Type B pancreatic cell (in vitro differentiated cells): Measurements from ENCODE around the gene OR52B4. TPM values are rescaled to one million over a fixed set of nuclear protein-coding genes. Genes with fewer than 3 reads are reported as not detected.
"Not testable (repeated sequence)": the region's sequence is repeated elsewhere in the genome, so short reads cannot be mapped to it uniquely, and the experiment has no call there.

Source experiments
- DNase-seq: peaks from one replicate; pipeline ENCODE4 v3.0.0; 2021; ENCODE audit warnings: mixed read lengths; ENCODE audit not compliant: unreplicated experiment; ENCODE audit errors: extremely low spot score
- H3K27ac Mint-ChIP-seq: 2 replicates; pipeline ENCODE4 v1.8.0; 2021; ENCODE audit warnings: mild to moderate bottlenecking, mixed read lengths
- H3K27me3 Mint-ChIP-seq: 2 replicates; pipeline ENCODE4 v1.8.0; 2021; ENCODE audit warnings: mixed read lengths
- H3K36me3 Mint-ChIP-seq: 2 replicates; pipeline ENCODE4 v1.8.0; 2021; ENCODE audit warnings: mixed read lengths
- H3K4me1 Mint-ChIP-seq: one replicate; pipeline ENCODE4 v1.8.0; 2021; ENCODE audit warnings: mixed read lengths; ENCODE audit not compliant: unreplicated experiment
- H3K4me3 Mint-ChIP-seq: 2 replicates; pipeline ENCODE4 v1.8.0; 2021; ENCODE audit warnings: mild to moderate bottlenecking, mixed read lengths
- H3K9me3 Mint-ChIP-seq: 2 replicates; pipeline ENCODE4 v1.8.0; 2021; ENCODE audit warnings: mixed read lengths
- total RNA-seq: library from RNA; stranded (reverse); gene quantifications from 2 replicates; pipeline ENCODE4 v1.2.1, GENCODE V29; 2021; ENCODE audit warnings: low replicate concordance
- TF ChIP-seq, protein P1 (sequence below): fragments of 200-600 bp; sonication (generic); conservative IDR thresholded peaks from 2 replicates; pipeline ENCODE4 v1.5.0; 2021; ENCODE audit warnings: antibody characterized with exemption, mild to moderate bottlenecking

OR52B4 gene
- total RNA-seq, 1 donor from 2014 or later, result not detected

DNA sequence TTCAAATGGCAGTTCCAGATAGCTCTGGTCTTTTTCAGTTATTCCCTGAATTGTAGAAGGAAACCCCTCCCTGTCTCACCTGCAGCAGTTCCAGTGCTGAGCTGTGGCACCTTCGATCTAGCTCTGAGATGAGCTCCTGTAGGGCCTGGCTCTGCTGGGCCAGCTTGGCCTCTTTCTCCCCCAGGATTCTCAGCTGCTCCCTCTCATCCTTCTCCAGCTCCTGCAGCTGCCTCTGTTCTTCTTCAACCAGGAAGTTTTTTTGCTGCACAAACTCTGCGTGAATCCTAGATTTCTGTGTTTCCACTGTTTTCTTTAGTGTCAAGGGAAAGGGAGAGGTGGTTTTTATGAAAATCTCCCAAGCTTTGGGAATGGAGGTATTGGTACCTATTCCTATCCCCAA is 20.0 kb upstream of the OR52B4 start:
- no peak for DNase-seq
- Mint-ChIP-seq H3K27ac (no peak overlapping the region), H3K27me3 (no peaks in the 10 kb centered on the region), H3K4me1 (peaks cover 7% of the 10 kb centered on the region), H3K9me3 (peaks cover 4% of the 10 kb centered on the region), H3K36me3 (peaks cover 36% of the 10 kb centered on the region), H3K4me3 (no peak overlapping the region)
- TF ChIP-seq, protein P1, sequence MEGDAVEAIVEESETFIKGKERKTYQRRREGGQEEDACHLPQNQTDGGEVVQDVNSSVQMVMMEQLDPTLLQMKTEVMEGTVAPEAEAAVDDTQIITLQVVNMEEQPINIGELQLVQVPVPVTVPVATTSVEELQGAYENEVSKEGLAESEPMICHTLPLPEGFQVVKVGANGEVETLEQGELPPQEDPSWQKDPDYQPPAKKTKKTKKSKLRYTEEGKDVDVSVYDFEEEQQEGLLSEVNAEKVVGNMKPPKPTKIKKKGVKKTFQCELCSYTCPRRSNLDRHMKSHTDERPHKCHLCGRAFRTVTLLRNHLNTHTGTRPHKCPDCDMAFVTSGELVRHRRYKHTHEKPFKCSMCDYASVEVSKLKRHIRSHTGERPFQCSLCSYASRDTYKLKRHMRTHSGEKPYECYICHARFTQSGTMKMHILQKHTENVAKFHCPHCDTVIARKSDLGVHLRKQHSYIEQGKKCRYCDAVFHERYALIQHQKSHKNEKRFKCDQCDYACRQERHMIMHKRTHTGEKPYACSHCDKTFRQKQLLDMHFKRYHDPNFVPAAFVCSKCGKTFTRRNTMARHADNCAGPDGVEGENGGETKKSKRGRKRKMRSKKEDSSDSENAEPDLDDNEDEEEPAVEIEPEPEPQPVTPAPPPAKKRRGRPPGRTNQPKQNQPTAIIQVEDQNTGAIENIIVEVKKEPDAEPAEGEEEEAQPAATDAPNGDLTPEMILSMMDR, result no peak

DNA sequence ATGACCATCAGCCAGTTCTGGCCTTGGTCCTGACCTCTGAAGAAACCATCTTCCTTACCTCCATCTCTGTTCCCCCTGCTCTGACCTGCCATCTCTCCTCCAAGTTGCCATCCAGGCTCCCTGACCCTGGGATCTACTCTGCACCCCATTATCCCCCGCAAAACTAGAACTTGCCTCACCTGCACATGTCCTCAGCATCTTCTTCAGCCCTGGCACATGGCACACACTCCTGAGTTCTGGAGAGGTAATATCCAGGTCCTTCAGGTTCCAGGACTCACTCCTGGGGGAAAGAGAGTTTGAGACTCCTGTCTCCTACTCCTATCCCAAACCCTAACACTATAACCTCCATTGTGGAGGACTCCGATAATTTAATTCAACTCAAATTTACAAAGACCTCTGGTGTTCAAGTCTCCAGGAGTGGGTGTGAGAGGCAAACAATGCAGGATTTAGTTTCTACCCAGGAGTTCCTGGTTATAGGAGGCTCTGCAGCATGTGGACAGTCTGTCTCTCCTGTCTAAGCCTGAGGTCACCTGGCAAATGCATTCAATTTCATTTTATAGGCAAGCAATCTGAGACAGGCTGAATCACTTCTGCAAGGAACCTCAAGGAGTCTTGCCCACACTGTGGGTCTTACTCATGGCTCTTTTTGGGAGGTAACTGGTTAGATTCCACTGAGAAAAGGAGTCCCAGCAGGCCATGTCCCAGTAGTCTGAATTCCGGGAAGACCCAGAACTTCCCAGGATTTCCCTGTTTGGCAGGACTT is 18.0 kb upstream of the OR52B4 start:
- no peaks in the 10 kb centered on the region for H3K4me1 Mint-ChIP-seq
- H3K27me3 Mint-ChIP-seq, result no peaks in the 10 kb centered on the region
- no peak overlapping the region for H3K27ac Mint-ChIP-seq
- TF ChIP-seq, protein P1, result no peak
- no peak for DNase-seq
- no peak overlapping the region for H3K4me3 Mint-ChIP-seq
- H3K36me3 Mint-ChIP-seq, result peaks cover 32% of the 10 kb centered on the region
- no peaks in the 10 kb centered on the region for H3K9me3 Mint-ChIP-seq

DNA sequence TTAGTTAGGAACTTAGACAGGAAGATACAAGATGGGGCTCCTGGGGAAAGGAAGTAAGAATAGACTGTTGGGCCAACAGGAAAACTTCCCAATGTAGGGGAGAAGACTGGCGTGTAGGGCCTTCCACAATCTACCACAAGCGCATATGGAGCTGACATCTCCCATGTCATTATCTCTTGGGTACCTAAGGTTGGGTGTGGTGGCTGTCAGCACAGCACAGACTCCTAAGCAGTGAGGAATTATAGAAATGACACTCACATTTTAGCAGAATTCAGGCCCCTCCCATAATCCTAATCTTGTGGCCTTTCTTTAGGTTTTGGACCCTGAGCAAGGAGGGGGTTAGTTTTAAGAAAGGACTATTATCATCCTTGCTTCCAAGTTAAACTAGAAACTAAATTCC is 13.7 kb upstream of the OR52B4 start:
- Mint-ChIP-seq H3K9me3 (no peaks in the 10 kb centered on the region), H3K27me3 (no peaks in the 10 kb centered on the region), H3K36me3 (peaks cover 18% of the 10 kb centered on the region), H3K4me3 (no peak overlapping the region), H3K27ac (no peak overlapping the region), H3K4me1 (no peaks in the 10 kb centered on the region)
- TF ChIP-seq, protein P1, result no peak
- DNase-seq, result no peak

DNA sequence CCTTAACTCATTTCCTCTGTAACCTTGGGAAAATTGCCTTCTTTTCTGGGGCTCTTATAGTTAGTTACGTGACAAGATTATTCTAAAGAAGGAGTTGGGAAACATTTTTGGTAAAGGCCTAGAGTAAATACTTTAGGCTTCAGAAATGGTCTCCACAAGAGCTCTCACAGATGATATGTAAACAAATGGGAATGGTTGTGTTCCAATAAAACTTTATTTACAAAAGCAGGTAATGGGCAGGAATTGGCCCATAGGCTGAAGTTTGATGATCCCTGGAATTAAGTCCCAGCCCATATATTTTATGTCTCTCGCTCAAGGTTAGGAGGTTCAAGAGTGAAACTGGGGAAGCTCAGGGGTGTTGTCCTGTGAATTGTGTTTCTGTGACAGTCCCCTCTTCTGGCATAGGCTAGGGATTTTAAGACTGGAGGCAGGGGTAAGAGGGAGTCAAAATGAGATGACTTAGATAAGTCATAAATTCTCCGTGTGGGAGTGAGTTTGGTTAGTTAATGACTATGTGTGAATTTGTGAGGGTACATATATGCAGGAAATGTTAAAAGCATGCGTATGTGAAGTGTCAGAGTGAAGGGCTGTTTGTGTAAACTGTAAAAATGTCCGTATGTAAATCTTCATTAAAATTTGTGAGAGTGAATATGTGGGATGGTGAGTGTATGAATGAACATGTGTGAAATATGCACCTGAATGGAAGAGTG is 7.4 kb upstream of the OR52B4 start:
- DNase-seq, result no peak
- TF ChIP-seq, protein P1, result no peak
- Mint-ChIP-seq H3K9me3 (no peaks in the 10 kb centered on the region), H3K4me3 (no peak overlapping the region), H3K27me3 (no peaks in the 10 kb centered on the region), H3K36me3 (no peaks in the 10 kb centered on the region), H3K4me1 (no peaks in the 10 kb centered on the region), H3K27ac (no peak overlapping the region)

DNA sequence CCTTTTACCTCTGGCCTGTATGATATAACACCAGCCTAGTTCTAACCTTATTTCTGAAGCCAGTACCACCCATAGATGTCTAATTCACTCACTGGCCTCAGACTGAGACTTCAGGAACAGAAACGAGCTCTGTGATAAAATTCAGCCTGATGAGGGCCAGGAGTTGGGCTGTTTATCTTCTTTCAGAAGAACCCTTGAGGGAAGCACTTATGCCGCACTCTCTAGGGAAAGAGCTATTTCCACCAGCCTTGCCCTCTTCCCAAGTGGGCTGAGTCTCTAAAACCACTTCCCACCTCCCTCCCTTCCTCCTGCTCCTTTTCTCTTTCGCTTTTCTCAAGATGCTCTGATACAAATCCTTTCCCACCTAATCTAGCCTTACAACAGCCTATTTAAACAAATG is 2.0 kb upstream of the OR52B4 start:
- Mint-ChIP-seq H3K27ac (no peak overlapping the region), H3K27me3 (no peaks in the 10 kb centered on the region), H3K4me3 (no peak overlapping the region), H3K9me3 (no peaks in the 10 kb centered on the region), H3K4me1 (no peaks in the 10 kb centered on the region), H3K36me3 (no peaks in the 10 kb centered on the region)
- DNase-seq, result no peak
- TF ChIP-seq, protein P1, result no peak

DNA sequence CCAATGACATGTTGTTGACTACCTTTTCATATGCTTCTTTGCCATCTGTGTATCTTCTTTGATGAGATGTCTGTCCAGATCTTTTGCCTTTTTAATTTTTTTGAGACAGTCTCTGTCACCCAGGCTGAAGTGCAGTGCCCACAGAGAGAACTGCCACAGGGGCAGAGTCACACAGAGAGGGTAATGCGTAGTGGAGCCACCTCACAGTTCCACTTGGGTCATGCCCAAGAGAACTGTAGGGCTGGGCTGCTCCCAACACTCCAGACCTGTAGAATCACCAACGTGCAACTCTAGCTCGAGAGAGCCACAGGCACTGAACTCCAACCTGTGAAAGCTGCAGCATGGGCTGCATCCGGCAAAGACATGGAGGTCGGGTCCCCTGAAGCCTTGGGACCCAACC is 20.0 kb downstream of the OR52B4 start:
- not testable (repeated sequence) for H3K4me3 Mint-ChIP-seq, DNase-seq, H3K9me3 Mint-ChIP-seq, H3K27ac Mint-ChIP-seq, H3K27me3 Mint-ChIP-seq, H3K4me1 Mint-ChIP-seq, H3K36me3 Mint-ChIP-seq

DNA sequence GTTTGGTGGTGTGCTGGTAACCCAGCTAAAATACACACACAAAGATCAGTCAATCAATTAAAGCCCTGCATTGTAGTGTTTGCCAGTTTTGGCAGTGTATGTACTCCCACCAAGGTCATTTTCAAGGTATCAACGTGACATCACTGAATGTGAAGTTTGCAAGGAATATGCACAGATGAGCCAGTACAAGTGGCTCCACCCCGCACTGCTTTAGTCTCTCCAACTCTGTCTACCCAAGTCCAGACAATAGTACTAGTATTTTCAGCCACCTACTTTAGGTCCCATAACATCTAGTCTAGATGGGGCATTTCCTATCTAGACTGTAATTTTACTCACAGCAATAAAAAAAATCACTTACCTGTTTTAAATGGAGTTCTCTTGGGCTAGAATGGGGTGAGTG is 22.8 kb downstream of the OR52B4 start:
- DNase-seq, H3K27ac Mint-ChIP-seq, H3K9me3 Mint-ChIP-seq, H3K4me1 Mint-ChIP-seq, H3K36me3 Mint-ChIP-seq, H3K4me3 Mint-ChIP-seq, H3K27me3 Mint-ChIP-seq: not testable (repeated sequence)

DNA sequence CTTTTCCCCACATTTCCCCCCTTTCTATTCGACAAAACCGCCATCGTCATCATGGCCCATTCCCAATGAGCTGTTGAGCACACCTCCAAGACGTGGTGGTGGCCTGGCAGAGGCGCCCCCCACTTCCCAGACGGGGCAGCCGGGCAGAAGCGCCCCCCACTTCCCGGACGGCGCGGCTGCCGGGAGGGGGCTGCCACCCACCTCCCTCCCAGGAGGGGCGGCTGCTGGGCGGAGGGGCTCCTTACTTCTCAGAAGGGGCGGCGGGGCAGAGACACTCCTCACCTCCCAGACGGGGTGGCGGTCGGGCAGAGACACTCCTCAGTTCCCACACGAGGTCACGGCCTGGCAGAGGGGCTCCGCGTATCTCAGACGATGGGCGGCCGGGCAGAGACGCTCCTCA is 33.8 kb downstream of the OR52B4 start:
- H3K4me1 Mint-ChIP-seq, DNase-seq, H3K36me3 Mint-ChIP-seq, H3K4me3 Mint-ChIP-seq, H3K9me3 Mint-ChIP-seq, H3K27ac Mint-ChIP-seq, H3K27me3 Mint-ChIP-seq: not testable (repeated sequence)
